Colonic mucosa (tissue), 4 donors: ENCODE measurements around the gene PNPLA7. TPM values are rescaled to one million over a fixed set of nuclear protein-coding genes. Genes with fewer than 3 reads are reported as not detected.
"Not testable (repeated sequence)": the region's sequence is repeated elsewhere in the genome, so short reads cannot be mapped to it uniquely, and the experiment has no call there.

ENCODE experiments used
- DNase-seq: peaks from one replicate; pipeline ENCODE4 v3.0.0-alpha.2; 2020
- H3K27ac ChIP-seq: fragments of 200-600 bp; one replicate; pipeline ENCODE4 v1.8.0; 2021
- H3K27me3 ChIP-seq: fragments of 200-600 bp; one replicate; pipeline ENCODE4 v1.8.0; 2021
- H3K36me3 ChIP-seq: fragments of 200-600 bp; one replicate; pipeline ENCODE4 v1.8.0; 2021
- H3K4me1 ChIP-seq: fragments of 200-600 bp; one replicate; pipeline ENCODE4 v1.8.0; 2021; ENCODE audit warnings: mild to moderate bottlenecking
- H3K4me3 ChIP-seq: fragments of 200-600 bp; one replicate; pipeline ENCODE4 v1.8.0; 2021
- H3K9ac ChIP-seq, 2 donors: one replicate each; pipeline ENCODE4 v1.7.0; 2013; ENCODE audit warnings: control low read depth in 2 of 2, low read depth in 2 of 2, low read length in 2 of 2
- H3K9me3 ChIP-seq: fragments of 200-600 bp; one replicate; pipeline ENCODE4 v1.8.0; 2021
- CTCF ChIP-seq: fragments of 200-600 bp; IDR thresholded peaks from one replicate; pipeline ENCODE4 v1.8.0; 2022; ENCODE audit warnings: antibody characterized with exemption, mild to moderate bottlenecking
- intact Hi-C: fragments of 100-400 bp; cut with DNase I; formaldehyde crosslinking; loops from one replicate; pipeline ENCODE4 v1.14.1; 2022
- total RNA-seq, 2 donors: library from RNA; stranded (reverse); fragmentation: NEBNext Ultra II Directional in 1 of 2; extraction: Animal tissue kit (Norgen Biotek cat#: 25700) in 1 of 2; gene quantifications; one replicate each; pipeline ENCODE4 v1.2.1, GENCODE V29; 2021
- donor health status: healthy.
- donor health status: DM: no; HTN: no; CAD: no.
- donor health status: DM: no; HTN: no; CAD: no.

PNPLA7 gene
- total RNA-seq, 2 donors from 2014 or later = 6.1 to 7.1 TPM

GRCh38 chr9:137524161-137524980, 25.8 kb downstream of the PNPLA7 start:
- intact Hi-C loops = no loop called here
- no peak for DNase-seq
- no peak for TF ChIP-seq CTCF

DNA sequence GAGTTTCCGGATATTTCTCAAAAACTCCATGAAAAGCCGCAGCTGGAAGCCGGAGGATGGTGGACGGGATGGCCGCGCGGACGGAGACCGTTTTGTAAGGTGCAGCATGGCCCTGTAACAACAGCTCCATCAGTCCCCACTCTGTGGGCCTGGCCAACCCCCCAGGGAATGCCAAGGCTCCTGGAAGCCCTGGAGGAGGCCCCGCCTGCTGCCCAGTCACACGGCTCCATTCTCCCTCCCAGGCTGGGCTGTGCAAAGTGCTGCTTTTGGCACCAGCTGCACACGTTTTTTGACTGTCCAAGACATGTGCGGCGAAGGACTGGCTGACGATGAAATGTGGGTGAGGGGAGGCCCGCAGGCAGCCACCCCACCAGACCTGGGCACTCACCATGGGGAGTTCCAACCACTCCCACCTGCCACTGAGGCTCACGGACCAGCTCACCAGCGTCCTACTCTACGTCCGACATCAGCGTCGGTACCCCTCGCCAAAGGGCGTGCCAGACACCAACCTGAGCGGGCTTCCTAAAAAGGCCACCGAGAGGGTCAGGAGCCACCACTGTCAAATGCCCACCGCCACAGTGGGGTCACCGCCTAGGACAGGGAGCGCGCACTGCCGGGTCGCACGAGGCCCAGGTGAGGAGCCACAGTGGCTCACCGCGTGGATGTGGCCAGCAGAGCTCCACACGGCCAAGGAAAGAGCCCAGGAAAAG, 27.3 kb downstream of the PNPLA7 start:
- Histone ChIP-seq H3K27ac (no peak overlapping the region), H3K4me3 (no peak overlapping the region), H3K36me3 (no peaks in the 10 kb centered on the region), H3K4me1 (no peaks in the 10 kb centered on the region), H3K9me3 (no peaks in the 10 kb centered on the region), H3K27me3 (no peaks in the 10 kb centered on the region), H3K9ac (no peak overlapping the region)
- intact Hi-C loops = no loop called here
- no peak for DNase-seq
- TF ChIP-seq CTCF = no peak

More at GRCh38 chr9:137524161-137524980, 25.8 kb downstream of the PNPLA7 start:
- H3K27me3 ChIP-seq = no peaks in the 10 kb centered on the region
- H3K36me3 ChIP-seq = no peaks in the 10 kb centered on the region
- H3K4me3 ChIP-seq = no peak overlapping the region
- no peak overlapping the region for H3K9ac ChIP-seq
- H3K4me1 ChIP-seq = no peaks in the 10 kb centered on the region
- no peaks in the 10 kb centered on the region for H3K9me3 ChIP-seq
- H3K27ac ChIP-seq = no peak overlapping the region

- H3K9me3 ChIP-seq = no peaks in the 10 kb centered on the region
- no peak overlapping the region for H3K4me3 ChIP-seq
- H3K9ac ChIP-seq = no peak overlapping the region
- TF ChIP-seq CTCF = no peak
- H3K27me3 ChIP-seq = no peaks in the 10 kb centered on the region
- H3K4me1 ChIP-seq = no peaks in the 10 kb centered on the region
- no peaks in the 10 kb centered on the region for H3K36me3 ChIP-seq
- no peak for DNase-seq
- no peak overlapping the region for H3K27ac ChIP-seq
- intact Hi-C loops = no loop called here
Observed at GRCh38 chr9:137521405-137521985, 28.7 kb downstream of the PNPLA7 start.

DNA sequence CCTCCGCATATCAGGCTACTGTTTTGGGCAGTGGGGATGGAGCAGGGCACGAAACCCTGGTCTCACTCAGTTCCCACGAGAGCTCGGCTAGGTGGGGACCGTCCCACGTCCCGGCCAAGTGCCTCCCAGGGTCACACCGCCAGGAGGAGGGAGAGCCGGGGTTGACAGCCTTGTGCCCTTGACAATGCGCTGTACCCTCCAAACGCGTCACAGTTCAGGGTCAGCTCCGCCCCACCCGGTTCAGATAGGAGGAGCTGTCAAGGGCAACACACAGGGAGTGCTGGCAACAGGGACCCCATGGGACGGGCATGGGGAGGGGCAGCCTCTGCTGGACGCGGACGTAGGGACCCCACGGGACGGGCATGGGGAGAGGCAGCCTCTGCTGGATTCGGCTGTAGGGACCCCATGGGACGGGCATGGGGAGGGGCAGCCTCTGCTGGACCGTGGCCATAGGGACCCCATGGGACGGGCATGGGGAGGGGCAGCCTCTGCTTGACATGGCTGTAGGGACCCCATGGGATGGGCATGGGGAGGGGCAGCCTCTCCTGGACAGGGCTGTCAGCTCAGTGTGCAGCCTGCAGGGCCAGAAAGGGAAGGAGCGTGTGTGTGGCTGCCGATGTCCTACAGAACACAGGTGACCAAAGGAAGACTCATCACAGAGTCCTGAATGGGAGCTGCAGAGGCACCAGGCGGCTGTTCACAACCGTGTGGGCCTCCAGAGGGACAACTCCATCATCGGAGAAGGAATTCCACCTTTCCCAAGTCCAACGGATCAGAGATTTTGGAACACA, 29.4 kb downstream of the PNPLA7 start:
- Histone ChIP-seq H3K27me3 (no peaks in the 10 kb centered on the region), H3K4me3 (no peak overlapping the region), H3K9ac (no peak overlapping the region), H3K4me1 (no peaks in the 10 kb centered on the region), H3K27ac (no peak overlapping the region), H3K36me3 (no peaks in the 10 kb centered on the region), H3K9me3 (no peaks in the 10 kb centered on the region)
- intact Hi-C loops = no loop called here
- no peak for TF ChIP-seq CTCF
- DNase-seq = no peak

DNA sequence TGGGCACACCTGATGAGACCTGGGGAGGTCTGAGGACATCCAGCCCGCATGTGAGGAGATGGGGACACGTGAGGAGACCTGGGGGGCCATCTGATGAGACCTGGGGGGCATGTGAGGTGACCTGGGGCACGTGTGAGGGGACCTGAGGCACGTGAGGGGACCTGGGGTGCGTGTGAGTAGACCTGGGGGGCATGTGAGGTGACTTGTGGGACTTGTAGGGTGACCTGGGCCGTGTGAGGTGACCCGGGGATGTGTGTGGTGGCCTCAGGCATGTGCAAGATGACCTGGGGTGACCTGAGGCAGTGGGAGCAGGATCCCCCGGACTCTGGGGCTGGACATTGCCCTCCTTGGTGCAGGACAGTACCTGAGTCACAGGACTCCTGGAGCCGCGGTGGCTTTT, 30.6 kb downstream of the PNPLA7 start:
- Histone ChIP-seq H3K9ac (no peak overlapping the region), H3K27me3 (no peaks in the 10 kb centered on the region), H3K9me3 (no peaks in the 10 kb centered on the region), H3K4me1 (no peaks in the 10 kb centered on the region), H3K27ac (no peak overlapping the region), H3K4me3 (no peak overlapping the region), H3K36me3 (no peaks in the 10 kb centered on the region)
- no peak for TF ChIP-seq CTCF
- DNase-seq = no peak
- intact Hi-C loops = no loop called here

DNA sequence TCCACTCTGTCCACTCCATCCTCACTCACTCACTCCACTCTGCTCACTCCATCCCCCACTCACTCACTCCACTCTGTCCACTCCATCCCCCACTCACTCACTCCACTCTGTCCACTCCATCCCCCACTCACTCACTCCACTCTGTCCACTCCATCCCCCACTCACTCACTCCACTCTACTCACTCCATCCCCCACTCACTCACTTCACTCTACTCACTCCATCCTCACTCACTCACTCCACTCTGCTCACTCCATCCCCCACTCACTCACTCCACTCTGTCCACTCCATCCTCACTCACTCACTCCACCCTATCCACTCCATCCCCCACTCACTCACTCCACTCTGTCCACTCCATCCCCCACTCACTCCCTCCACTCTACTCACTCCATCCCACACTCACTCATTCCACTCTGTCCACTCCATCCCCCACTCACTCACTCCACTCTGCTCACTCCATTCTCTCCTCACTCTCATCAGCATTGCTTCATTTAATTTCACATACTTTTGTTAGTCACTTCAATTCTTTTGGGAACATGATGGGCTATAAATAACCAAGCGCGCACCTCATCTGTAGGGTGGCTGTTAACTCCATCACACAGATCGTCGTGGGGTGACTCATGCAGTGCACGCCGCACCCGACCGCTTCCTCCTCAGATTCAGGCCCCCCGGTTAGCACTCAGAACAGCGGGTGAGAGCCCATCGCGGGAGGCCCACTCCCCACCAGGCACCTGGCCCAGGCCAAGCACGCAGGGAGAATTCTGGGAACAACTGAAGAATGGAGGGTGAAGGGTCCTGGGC, 31.3 kb downstream of the PNPLA7 start:
- H3K27ac ChIP-seq, H3K9ac ChIP-seq, H3K4me1 ChIP-seq, H3K36me3 ChIP-seq, H3K27me3 ChIP-seq, H3K4me3 ChIP-seq, H3K9me3 ChIP-seq, intact Hi-C loops, DNase-seq: not testable (repeated sequence)
